GM18520 (cell line): ENCODE measurements around the gene NLRP8.
"Not testable (repeated sequence)": the region's sequence is repeated elsewhere in the genome, so short reads cannot be mapped to it uniquely, and the experiment has no call there.

Experiments used
- ATAC-seq: cut with Tn5 transposase; IDR thresholded peaks from one replicate; pipeline ENCODE4 v1.9.1; 2021; ENCODE audit not compliant: unreplicated experiment

The NLRP8 gene

DNA sequence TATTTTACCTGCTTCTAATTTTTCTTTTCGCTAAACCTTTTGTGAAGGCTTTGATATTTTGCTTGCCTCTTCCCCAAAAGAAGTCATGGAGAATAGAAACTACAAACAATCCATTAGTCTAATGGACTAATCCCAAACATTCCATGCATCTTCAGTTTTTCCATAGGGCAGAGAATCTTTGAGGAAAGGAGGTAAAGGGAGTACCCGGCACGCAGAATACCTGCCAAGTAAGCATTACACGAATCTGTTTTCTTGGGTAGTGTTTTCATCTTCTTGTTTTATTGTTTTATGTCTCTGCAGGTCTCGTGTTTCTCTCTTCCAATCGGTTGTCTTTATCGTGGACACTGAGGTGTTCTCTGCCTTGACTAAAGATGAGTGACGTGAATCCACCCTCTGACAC, at the start of gene NLRP8:
Gene NLRP8 (plus strand): TSS at position 301 of the 400 bp plus-strand sequence.
- no peak for ATAC-seq

DNA sequence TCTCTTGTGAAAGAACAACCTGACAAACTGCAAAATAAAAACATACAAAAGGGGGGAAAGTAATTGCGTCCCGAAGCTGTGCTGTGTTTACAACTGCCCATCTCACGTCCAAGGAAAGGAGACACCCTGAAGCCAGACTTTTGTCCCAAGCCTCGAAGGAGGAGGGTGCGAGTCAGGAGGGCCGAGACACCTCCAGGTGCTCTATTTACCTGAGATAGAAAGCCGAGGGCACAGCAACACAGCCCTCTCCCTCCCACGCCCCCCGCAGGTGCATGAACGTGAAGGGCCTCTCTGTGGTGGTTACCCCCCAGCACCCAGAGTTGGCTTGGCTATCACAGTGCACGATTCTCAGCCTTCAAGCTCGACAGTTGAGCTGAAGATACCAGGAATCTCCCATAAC, 48.7 kb upstream of the NLRP8 start:
- ATAC-seq: no peak

DNA sequence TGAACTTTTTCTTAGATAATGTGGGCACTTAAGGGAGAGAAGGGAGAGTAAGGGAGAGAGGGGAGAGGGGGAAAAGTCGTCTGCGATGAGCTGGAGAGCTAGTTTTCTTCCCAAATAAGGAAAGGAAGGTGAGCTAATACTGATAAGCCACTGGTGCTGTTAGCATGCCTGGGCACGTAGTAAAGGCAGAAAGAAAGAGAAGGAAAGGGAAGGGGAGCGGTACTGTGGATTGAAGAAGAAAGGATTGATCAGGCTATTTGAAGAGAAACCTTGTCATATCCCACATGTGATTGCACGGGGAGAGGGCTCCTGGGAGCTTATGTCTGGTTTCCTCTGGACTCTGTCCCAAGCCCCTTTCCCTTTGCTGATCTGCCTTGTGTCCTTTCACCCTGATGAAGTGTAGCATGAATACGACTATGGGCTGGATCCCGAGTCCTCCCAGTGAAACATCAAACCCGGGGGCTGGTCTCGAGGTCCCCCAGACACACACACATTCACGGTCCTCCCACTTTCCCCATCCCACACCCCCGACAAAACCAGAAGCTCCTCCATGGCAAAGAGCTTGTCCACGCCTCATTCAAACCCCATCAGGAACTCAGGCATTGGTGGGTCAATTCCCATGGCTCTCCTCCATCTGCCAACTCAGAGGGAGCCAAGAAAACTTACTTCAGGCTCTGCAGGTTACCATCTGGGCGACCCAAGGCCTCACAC, 46.1 kb upstream of the NLRP8 start:
- no peak for ATAC-seq

DNA sequence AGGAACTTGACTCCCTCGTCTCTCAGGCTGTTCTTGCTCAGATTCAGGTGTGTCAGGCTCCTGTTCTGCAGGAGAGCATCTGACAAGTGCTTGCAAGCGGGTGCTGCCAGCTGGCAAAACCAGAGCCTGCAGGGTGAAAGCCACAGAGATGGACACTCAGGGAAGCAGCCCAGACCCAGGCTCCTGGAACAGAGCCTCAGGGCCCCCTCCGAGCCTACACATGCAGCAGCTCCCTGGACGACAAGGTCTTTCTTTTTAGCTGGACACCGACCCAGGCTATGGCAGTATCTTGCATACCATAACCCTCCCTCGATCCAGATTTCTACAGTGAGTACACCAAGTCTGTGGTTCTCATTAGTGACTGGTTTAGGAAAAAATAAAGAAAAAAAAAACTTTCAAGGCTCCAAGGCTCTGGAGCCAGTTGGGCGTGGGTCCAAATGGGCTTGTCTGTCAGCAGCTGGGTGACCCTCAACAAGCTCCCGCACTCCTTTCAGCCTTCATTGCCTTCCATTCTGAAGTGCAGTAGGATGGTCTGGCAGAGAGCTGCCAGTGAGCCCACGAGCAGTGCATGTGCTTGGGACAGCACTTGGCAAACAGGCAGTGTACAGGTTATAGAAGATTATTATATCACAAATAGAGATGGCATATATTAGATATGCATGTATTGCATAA, 45.4 kb upstream of the NLRP8 start:
- no peak for ATAC-seq

DNA sequence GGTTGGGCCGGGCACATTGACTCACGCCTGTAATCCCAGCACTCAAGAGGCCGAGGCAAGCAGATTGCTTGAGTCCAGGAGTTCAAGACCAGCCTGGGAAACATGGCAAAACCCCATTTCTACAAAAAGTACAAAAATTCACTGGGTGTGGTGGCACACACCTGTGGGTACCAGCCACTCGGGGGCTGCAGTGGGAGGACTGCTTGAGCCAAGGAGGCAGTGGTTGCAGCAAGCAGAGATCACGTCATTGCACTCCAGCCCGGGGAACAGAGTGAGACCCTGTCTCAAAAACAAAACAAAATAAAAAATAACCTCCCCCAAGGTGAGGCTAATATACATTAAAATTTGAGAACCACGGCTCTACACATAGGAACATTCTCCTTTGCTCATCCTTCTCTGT, 40.3 kb upstream of the NLRP8 start:
- no peak for ATAC-seq

DNA sequence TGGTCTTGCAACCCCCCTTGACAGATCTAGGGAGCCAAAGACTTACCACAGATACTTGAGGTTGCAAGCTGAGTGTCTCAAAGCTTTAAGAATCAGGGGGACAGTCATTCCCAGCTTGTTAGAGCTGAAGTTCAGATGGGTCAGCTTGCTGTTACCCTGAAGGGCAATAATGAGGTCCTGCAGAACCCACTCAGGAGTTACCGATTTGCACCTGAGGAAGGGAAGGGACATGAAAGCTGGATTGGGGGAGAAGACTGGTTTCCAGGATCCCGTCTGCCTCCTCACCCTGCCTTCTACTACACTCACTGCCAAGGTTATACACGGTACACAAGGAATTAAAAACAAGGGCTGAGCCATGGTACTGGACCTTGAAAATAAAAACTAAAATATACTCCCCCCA, 39.9 kb upstream of the NLRP8 start:
- no peak for ATAC-seq

DNA sequence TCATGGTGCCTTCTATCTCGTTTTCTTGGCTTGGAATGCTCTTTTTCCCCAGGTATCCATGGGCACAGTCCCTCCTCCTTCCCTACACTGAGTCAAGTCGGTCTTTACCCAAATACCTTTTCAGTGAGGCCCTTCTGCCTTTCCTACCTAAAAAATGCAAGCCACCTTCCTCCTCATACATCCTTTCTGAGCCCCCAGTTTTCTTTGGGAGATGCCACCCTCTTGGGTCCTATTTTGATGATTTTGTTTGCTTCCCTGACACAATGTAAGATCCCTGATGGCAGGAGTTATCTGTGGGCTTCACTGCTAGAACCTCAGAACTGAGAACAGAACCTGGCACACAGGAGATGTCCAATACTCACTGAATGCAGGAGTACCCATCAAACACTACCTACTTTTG, 37.8 kb upstream of the NLRP8 start:
- ATAC-seq: no peak

DNA sequence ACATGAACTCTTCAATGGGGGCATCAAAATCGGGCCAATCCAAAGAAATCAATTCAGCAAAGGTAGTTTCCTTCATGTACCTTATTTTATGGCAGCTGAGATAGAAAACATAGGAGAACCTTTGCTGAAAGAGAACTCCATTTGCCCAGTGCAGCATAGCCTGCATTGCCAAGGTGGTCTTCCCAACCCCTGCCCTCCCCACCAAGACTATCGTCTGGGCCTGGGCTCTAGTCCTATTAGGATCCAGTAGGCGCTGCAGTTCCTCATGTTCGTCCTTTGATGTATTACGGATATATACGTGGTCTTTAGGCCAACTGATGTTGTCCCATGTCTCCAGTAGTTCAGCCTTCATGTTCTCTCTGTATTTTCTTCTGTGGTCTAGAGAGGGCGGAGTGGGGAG, 34.7 kb upstream of the NLRP8 start:
- no peak for ATAC-seq

DNA sequence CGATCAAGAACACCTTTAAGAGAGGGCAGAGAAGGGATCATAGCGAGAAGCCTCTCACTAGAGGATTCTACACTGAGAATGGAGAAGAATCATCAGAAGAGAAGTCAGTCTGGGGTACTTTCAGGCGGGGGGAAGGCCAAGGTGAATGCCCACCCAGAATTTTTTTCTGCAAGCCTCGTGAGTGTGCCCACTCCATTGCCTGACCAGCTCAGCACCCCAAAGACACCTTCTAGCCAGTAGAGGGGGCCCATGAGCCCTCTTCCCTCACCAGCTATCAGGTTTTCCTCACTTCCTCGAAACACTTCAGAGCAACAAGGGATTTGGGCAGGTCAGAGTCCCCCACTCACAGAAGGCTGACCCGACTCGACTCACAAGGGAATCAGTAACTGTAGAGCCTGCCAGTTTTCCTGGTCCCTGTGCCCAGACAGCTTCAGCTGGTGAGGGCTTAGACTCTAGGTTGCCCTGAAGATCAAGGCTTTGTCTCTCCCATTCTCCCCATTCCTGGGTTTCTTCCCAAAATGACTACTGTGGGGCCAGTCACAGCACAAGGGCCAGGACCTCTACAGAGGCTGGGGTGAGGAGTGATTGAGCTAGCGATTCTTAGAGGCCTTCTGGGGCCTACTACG, 33.9 kb upstream of the NLRP8 start:
- ATAC-seq: no peak

DNA sequence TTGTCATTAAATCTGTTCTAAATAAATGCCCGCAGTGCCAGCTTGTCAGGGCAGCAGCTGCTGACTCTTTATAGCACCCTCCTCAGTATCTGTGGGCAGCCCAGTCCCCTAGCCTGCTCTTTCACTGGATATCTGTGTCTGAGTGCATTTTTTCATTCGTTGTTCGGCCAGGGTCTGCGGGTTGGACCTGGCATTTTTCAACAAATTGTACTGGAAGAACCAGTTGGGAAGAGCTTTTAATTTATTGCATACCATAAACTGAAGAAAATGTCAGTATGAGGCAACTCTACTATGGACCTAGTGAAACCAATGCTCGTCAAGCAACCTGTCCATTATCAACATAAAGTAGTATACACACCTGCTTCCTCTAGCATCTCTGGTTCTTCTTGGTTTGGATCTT, 24.1 kb upstream of the NLRP8 start:
- ATAC-seq: no peak

DNA sequence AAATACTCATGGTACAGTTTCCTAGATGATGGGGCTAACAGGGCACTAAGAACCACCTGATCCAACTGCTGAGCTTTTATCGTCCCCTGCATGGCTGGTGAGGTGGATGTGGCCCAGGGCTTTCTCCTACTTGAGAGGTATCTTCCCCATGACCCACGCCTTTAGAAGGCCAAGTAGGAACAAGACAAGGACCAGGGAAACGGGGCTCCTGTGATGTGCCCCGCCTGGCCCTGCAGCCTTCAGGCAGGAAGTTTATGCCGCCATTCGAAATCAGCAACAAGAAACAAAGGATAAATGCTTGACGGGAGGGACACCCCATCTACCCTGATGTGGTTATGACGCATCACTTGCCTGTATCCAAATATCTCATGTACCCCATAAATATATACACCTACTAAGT, 19.6 kb upstream of the NLRP8 start:
- no peak for ATAC-seq

DNA sequence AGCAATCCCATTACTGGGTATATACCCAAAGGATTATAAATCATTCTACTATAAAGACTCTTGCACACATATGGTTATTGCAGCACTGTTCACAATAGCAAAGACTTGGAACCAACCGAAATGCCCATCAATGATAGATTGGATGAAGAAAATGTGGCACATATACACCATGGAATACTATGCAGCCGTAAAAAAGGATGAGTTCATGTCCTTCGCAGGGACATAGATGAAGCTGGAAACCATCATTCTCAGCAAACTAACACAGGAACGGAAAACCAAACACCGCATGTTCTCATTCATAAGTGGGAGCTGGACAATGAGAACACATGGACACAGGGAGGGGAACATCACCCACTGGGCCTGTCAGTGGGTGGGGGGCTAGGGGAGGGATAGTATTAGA, 18.4 kb upstream of the NLRP8 start:
- ATAC-seq: not testable (repeated sequence)

DNA sequence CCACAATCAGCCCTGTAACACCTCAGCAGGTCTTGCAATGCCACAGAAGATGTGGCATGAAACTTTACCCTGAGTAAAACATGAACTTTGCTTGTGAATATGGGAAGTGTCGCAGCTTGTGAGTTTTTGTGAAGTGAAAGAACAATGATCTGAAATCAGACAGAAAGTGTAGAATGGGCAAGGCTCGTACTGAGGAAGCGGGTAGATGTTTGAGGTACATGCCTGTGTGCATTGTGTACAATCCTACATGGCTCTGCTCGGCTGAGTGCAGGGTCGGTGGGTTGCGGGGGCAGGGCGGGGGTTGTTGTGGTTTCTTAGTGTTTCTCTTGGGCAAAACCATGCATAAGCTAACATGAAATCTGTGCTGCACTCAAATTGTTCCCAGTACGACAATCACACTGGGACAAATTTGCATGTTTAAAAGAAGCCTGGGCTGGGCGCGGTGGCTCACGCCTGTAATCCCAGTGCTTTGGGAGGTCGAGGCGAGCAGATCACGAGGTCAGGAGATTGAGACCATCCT, 16.6 kb upstream of the NLRP8 start:
- no peak for ATAC-seq

DNA sequence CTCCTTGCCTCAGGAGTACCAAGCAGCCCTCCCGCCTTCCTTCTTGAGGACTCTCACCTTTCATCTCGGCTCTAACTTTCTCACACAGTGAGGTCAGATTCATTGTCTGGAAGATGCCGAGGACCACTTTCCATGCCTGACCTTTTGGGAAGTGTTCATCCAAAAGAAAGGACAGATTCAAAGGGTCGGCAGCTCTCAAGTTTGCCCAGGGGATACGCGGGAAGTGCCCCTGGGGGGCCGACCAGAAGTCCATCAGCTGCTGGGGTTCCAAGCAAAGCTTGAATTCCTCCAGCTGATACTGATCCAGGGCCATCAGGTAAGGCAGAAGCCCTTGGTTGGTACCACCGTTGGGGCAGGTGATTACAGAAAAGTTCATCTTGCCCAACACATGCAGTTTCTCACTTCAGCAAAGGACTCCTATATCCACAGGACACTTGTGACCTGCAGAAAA, 15.7 kb upstream of the NLRP8 start, which contains the start of gene NLRP13:
Gene NLRP13 (minus strand): TSS at position 401 of the 451 bp plus-strand sequence. CDS start 25 bp downstream, at position 376.
- ATAC-seq: no peak

DNA sequence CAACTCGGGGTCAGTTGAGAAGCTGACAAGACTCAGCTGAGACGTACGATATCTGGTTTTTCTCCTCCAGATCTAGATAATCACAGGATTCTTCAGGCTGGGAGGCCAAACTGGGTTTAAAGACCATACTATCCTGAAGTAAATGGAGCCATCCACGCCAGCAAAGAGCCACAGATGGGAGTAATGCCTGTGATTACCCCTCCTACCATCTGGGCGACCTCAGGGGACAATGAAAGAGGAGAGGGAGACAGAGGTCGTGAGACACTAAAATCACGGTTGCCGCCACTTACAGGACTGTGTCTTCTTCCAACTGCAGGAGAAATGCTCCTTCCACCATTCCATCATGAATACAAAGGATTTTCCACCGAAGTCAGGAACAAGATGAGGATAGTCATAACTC, 12.4 kb upstream of the NLRP8 start:
- no peak for ATAC-seq

DNA sequence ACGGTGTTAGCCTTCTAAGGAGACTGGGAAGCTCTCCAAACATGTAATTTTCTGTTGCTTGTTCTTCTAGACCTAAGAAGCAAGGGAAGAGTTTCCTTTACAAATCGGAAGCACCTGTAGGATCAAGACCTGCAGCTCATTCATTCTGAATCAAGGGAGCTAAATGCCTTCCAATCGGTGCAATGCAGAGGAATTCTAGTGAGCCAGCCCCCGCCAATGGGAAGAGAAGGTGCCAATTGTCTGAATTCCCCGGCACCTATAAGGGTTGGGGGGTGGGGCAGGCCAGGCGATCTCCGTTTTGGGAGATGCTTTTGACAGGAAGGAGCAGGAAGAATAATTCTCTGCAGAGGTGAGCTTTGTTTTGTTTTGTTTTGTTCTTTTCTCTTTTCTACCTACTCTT, 8.4 kb upstream of the NLRP8 start:
- no peak for ATAC-seq

DNA sequence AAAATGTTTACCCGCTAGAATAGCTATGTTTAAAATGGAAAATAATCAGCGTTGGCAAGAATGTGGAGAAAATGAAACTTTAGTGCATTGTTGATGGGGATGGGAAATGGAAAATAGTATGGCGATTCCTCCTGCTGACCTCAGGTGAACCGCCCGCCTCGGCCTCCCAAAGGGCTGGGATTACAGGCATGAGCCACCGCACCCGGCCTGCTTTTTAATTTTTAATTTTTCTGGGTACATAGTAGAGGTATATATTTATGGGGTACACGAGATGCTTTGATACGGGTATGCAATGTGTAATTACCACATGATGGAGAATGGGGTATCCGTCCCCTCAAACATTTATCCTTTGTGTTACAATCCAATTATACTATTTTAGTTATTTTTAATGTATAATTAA, 7.3 kb upstream of the NLRP8 start:
- no peak for ATAC-seq

DNA sequence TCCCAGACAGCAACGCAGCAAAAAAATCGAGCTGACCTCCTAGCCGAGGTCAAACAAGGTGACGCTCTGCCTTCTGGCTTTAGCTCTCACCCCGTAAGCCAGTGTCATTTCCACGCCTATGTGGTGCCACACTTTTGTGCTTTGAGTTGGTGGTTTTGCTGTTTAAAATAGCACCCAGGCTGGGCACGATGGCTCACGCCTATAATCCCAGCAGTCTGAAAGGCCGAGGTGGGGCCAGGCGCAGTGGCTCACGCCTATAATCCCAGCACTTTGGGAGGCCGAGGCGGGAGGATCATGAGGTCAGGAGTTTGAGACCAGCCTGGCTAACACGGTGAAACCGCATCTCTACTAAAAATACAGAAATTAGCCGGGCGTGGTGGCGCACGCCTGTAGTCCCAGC, 2.9 kb downstream of the NLRP8 start:
- not testable (repeated sequence) for ATAC-seq

DNA sequence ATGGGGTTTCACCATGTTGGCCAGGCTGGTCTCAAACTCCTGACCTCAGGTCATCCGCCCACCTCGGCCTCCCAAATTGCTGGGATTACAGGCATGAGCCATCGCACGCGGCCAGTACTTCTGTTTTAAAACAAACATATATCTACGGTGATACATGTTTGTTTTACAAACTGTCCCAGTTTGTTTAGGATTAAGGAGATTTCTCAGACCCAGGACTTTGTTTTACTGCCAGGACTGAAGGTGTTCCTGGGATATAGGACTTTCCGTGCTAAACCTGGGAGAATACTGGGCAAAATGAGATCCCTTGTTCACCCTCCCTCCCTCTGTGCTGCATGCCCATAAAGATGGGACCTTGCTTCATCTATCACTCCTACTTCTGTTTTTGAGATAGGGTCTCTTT, 8.8 kb downstream of the NLRP8 start:
- ATAC-seq: no peak

DNA sequence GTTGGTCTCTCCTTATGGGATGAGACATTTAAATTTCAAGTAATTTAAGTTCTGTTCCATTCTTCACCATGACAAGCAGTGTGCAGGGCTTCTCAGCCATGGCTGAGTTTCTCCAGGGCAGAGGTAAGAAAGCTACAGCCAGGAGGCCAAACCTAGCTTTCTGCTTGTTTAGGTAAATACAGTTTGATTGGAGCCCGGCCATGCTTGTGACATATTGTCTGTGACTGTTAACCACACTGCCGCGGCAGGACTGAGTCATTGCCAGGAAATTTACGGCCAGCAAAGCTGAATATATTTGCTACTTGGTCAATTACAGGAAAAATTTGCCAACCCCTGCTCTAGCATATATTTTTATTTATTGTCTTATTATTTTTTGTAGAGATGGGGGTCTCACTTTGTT, 10.7 kb downstream of the NLRP8 start:
- no peak for ATAC-seq

DNA sequence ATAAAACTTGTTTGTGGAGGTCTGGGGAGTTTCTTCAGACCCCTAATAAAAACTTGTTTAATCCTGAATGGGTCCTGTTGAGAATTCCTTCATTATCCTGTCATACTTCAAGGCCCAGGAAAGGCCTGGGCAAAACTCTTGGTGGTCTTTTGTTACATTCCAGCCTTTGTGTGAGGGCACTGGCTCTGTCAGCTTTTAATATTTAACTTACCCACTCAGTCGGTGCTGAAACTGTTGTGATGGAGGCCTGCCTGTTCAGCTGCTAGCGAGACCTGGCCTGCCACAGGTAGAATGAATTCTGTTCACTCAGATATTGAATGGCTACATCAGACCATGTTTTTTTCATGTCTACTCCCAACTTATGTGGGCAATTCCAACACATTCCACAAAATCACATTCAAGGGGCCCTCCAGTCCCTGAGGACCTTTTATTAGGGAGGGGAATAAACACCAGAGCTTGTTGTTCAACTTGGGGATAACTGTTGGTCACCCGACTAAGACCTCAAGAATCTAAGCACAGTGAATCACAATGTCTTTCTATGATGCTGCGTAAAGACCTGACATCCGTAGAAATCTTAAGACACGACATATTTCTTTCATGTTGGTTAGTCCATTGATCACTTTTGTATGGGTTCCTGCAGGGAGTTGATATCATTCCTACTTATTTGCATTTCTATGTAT, 12.5 kb downstream of the NLRP8 start:
- ATAC-seq: no peak
